ENCODE data around the gene SLC43A2. TPM values are rescaled to one million over a fixed set of nuclear protein-coding genes. Genes with fewer than 3 reads are reported as not detected.
A peak's percentile ranks its signal among the peaks of the same experiment; 100 is the strongest.

The SLC43A2 gene
- total and polyA plus RNA-seq, 10 of the 15 experiments (the other 5 are each of a cell fraction or from before 2014, with no cell fraction given): 0.03 to 14.0 (median 5.3) TPM

- in situ Hi-C loops (cut with MboI): no loop called here
- TF ChIP-seq CBX5 (IDR thresholded peaks at IDR 0.05; ENCODE audit: low read depth) (no peak), ZNF217 (IDR thresholded peaks at IDR 0.05) (no peak; the same call in 1 of the 2 replicates), ZNF592 (IDR thresholded peaks at IDR 0.05) (no peak), RAD21 (IDR thresholded peaks at IDR 0.05; ENCODE audit: insufficient read depth, low read depth, low read length) (peak; percentile 57), NRF1 (conservative IDR thresholded peaks at IDR 0.05; ENCODE audit: low read depth, low read length) (no peak), SUZ12 (IDR thresholded peaks at IDR 0.05; ENCODE audit: unreplicated experiment) (no peak), ZNF622 (IDR thresholded peaks at IDR 0.05) (no peak), TAF1 (IDR thresholded peaks at IDR 0.05; ENCODE audit: borderline replicate concordance, low read depth, low read length) (peak; percentile 7; the same call in 1 of the 2 replicates), MXI1 (IDR thresholded peaks at IDR 0.05; ENCODE audit: low read depth, low read length) (0 out of 2 replicates have a peak, but pooled peaks have one; percentile 33), HDAC2 (IDR thresholded peaks at IDR 0.05) (no peak), BHLHE40 (IDR thresholded peaks at IDR 0.05; ENCODE audit: borderline replicate concordance in 1 of 2, low read depth in 2 of 2, low read length in 1 of 2) (peak; percentile 33 to 66; a peak in 3 of 4 replicates), ASH2L (IDR thresholded peaks at IDR 0.05; ENCODE audit: borderline replicate concordance, low read depth) (no peak), NFYB (IDR thresholded peaks at IDR 0.05; ENCODE audit: insufficient read depth, low read depth, low read length) (no peak), IKZF1 (conservative IDR thresholded peaks at IDR 0.05) (peak; percentile 7; the same call in 1 of the 2 replicates), CBX3 (IDR thresholded peaks at IDR 0.05; ENCODE audit: borderline replicate concordance, low read depth) (no peak), MYB (IDR thresholded peaks at IDR 0.05; ENCODE audit: borderline replicate concordance, low read depth, low read length) (no peak), EGR1 (IDR thresholded peaks at IDR 0.05; ENCODE audit: borderline replicate concordance in 1 of 2, low read depth in 2 of 2, low read length in 2 of 2) (peak in 1 of 2 experiments; percentile 51; a peak in 1 of 3 replicates), NBN (IDR thresholded peaks at IDR 0.05) (no peak)
Measured at GRCh38 chr17:1648963-1649843, 20.6 kb upstream of the SLC43A2 start.

More at GRCh38 chr17:1648963-1649843, 20.6 kb upstream of the SLC43A2 start:
- peak overlapping the region; percentile 49 for H2AFZ ChIP-seq (ENCODE audit: control insufficient read depth, low read depth, low read length)
- RAD21 ChIA-PET (ENCODE audit: unreplicated experiment): interaction anchor here (0.6 to 2.7 kb wide), 14 partner anchors 17 to 132 kb away, joined by 3 to 28 read pairs (median 4); partner anchors contain the start of genes INPP5K and SLC43A2
- SMC1A ChIA-PET (ENCODE audit: uncharacterized antibody, unreplicated experiment): interaction anchor here (0.6 to 2.5 kb wide), 5 partner anchors 14 to 166 kb away, joined by 3 to 15 read pairs (median 3); no protein-coding TSS in a partner anchor
- peaks cover 31% of the 10 kb centered on the region for H3K4me1 ChIP-seq (ENCODE audit: control insufficient read depth, insufficient read depth, low read length)
- peak overlapping the region; percentile 40 for H3K9ac ChIP-seq (ENCODE audit: control insufficient read depth, insufficient read depth, low read length)
- peak overlapping the region; percentile 86 for H3K4me2 ChIP-seq (ENCODE audit: control insufficient read depth, insufficient read depth)
- no peaks in the 10 kb centered on the region for H3K9me3 ChIP-seq (replicated peaks; ENCODE audit: control insufficient read depth, insufficient read depth, low read length)
- intact Hi-C loops (cut with micrococcal nuclease; ENCODE audit: unreplicated experiment): loop anchor here (10.0 kb wide), 1 partner anchor 374 kb away; the partner anchor contains the start of genes BHLHA9 and TRARG1
- peak overlapping the region; percentile 64; the same call in 1 of the 2 replicates for H3K4me3 ChIP-seq
- no peaks in the 10 kb centered on the region for H4K20me1 ChIP-seq (ENCODE audit: control insufficient read depth, insufficient read depth)
- DNase-seq (ENCODE audit: low read depth, low spot score): peak; percentile 58
- no peaks in the 10 kb centered on the region for H3K27me3 ChIP-seq (replicated peaks in 1 of 2; ENCODE audit: control insufficient read depth in 2 of 2, insufficient read depth in 2 of 2, low read length in 1 of 2)
- peaks cover 5% of the 10 kb centered on the region for H3K79me2 ChIP-seq (ENCODE audit: control insufficient read depth, insufficient read depth, low read length)
- WGBS (ENCODE audit: insufficient coverage, insufficient replicate concordance, low lambda C conversion rate, missing lambda C conversion rate): 2% methylated on average over 65 of the region's 100 CpGs
- peak overlapping the region; percentile 18 for H3K27ac ChIP-seq (ENCODE audit: control insufficient read depth, insufficient read depth)
- CTCF ChIA-PET: interaction anchor here (0.7 to 2.8 kb wide), 15 partner anchors 12 to 284 kb away, joined by 3 to 25 read pairs (median 4); no protein-coding TSS in a partner anchor
- no peak for FAIRE-seq
- peak; percentile 70 for ATAC-seq
- peaks cover 22 to 25% of the 10 kb centered on the region in 2 experiments for H3K36me3 ChIP-seq (ENCODE audit: control insufficient read depth in 2 of 2, insufficient read depth in 2 of 2, low read length in 1 of 2)
- BruUV-seq (replicated peaks): no TSS peak
- POLR2A ChIA-PET: interaction anchor here (0.6 to 2.3 kb wide), 14 partner anchors 14 to 353 kb away, joined by 3 to 13 read pairs (median 3); partner anchors contain the start of gene PRPF8

Measured in GM12878 (cell line).